ENCODE measurements around the gene AVEN. TPM values are rescaled to one million over a fixed set of nuclear protein-coding genes. Genes with fewer than 3 reads are reported as not detected.

Gene AVEN
- total and polyA plus RNA-seq, 2 experiments from 2014 or later, result 7.7 to 10.3 TPM

DNA sequence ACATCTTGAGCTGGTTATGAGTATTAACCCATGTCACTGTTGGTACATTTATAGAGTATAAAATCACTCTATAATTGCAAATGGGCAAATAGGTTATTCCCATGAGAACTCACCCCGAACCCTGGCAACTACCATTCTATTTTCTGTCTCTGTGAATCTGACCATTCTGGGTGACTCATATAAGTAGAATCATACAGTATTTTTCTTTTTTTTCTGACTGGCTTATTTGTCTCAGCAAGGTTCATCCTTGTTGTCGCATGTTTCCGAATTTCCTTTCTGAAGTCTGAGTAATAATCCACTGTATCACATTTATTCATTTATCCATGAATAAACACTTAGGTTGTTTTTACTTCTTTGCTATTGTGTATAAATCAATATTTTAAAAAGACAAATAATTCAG is 130.6 kb downstream of the AVEN start (continued):
- no peak for TF ChIP-seq CREB1 (CRISPR knock-in tag; IDR thresholded peaks at IDR 0.05; ENCODE audit: low read depth)

DNA sequence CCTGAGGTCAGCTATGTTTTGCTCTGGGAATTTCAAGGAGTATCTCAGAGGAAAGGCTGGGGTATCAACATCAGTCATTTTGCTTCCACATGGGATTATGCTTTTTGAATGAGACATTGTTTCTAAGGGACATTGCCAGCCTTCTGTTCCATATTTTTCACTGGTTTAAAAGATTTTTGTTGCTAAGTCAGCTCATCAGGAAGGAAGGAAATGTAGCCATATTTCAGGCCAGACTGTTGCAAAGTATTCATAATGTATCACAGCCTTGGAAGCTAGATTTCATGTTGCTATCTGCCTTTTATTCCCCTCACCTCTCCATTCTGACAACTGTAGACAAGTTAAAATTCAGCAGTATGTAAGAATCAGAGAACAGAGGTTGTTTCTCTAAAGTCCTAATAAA is 131.7 kb downstream of the AVEN start:
- Mint-ChIP-seq H3K4me3 (no peak overlapping the region), H3K36me3 (ENCODE audit: low read depth) (no peaks in the 10 kb centered on the region), H3K27ac (no peak overlapping the region), H3K9me3 (no peaks in the 10 kb centered on the region), H3K4me1 (peaks cover 27% of the 10 kb centered on the region), H3K27me3 (ENCODE audit: insufficient read depth, low read depth, poor library complexity) (no peaks in the 10 kb centered on the region)
- ATAC-seq, result no peak
- TF ChIP-seq NANOG (IDR thresholded peaks at IDR 0.05; ENCODE audit: borderline replicate concordance) (no peak), EZH2 (IDR thresholded peaks at IDR 0.05; ENCODE audit: low read depth, unreplicated experiment) (no peak), EZH2phosphoT487 (IDR thresholded peaks at IDR 0.05; ENCODE audit: unreplicated experiment) (no peak), JUNB (IDR thresholded peaks at IDR 0.05; ENCODE audit: unreplicated experiment) (no peak), POLR2AphosphoS5 (IDR thresholded peaks at IDR 0.05; ENCODE audit: low read depth) (no peak), ZNF331 (CRISPR knock-in tag; IDR thresholded peaks at IDR 0.05; ENCODE audit: low read depth) (no peak), STAT1 (IDR thresholded peaks at IDR 0.05; ENCODE audit: unreplicated experiment) (no peak), ZNF114 (CRISPR knock-in tag; IDR thresholded peaks at IDR 0.05) (no peak), ZNF462 (CRISPR knock-in tag; IDR thresholded peaks at IDR 0.05) (no peak), CTCF (conservative IDR thresholded peaks at IDR 0.05; ENCODE audit: low read depth in 2 of 2) (no peak)
- TF ChIP-seq, protein P1, sequence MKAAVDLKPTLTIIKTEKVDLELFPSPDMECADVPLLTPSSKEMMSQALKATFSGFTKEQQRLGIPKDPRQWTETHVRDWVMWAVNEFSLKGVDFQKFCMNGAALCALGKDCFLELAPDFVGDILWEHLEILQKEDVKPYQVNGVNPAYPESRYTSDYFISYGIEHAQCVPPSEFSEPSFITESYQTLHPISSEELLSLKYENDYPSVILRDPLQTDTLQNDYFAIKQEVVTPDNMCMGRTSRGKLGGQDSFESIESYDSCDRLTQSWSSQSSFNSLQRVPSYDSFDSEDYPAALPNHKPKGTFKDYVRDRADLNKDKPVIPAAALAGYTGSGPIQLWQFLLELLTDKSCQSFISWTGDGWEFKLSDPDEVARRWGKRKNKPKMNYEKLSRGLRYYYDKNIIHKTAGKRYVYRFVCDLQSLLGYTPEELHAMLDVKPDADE (IDR thresholded peaks at IDR 0.05), result no peak
- TF ChIP-seq, protein P2, sequence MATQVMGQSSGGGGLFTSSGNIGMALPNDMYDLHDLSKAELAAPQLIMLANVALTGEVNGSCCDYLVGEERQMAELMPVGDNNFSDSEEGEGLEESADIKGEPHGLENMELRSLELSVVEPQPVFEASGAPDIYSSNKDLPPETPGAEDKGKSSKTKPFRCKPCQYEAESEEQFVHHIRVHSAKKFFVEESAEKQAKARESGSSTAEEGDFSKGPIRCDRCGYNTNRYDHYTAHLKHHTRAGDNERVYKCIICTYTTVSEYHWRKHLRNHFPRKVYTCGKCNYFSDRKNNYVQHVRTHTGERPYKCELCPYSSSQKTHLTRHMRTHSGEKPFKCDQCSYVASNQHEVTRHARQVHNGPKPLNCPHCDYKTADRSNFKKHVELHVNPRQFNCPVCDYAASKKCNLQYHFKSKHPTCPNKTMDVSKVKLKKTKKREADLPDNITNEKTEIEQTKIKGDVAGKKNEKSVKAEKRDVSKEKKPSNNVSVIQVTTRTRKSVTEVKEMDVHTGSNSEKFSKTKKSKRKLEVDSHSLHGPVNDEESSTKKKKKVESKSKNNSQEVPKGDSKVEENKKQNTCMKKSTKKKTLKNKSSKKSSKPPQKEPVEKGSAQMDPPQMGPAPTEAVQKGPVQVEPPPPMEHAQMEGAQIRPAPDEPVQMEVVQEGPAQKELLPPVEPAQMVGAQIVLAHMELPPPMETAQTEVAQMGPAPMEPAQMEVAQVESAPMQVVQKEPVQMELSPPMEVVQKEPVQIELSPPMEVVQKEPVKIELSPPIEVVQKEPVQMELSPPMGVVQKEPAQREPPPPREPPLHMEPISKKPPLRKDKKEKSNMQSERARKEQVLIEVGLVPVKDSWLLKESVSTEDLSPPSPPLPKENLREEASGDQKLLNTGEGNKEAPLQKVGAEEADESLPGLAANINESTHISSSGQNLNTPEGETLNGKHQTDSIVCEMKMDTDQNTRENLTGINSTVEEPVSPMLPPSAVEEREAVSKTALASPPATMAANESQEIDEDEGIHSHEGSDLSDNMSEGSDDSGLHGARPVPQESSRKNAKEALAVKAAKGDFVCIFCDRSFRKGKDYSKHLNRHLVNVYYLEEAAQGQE (IDR thresholded peaks at IDR 0.05; ENCODE audit: unreplicated experiment), result no peak
- Histone ChIP-seq H3K4me1 (ENCODE audit: insufficient read depth) (peaks cover 17% of the 10 kb centered on the region), H3K4me3 (no peak overlapping the region), H3K9me2 (ENCODE audit: insufficient read depth) (no peaks in the 10 kb centered on the region), H3K79me2 (replicated peaks; ENCODE audit: insufficient read depth) (no peaks in the 10 kb centered on the region), H3K27ac (ENCODE audit: low read depth) (no peak overlapping the region), H3K36me3 (ENCODE audit: insufficient read depth) (no peaks in the 10 kb centered on the region), H4K20me1 (replicated peaks; ENCODE audit: insufficient read depth) (no peaks in the 10 kb centered on the region), H3F3A (replicated peaks; ENCODE audit: low read depth) (no peaks in the 10 kb centered on the region), H2AFZ (no peak overlapping the region), H3K27me3 (ENCODE audit: insufficient read depth) (no peaks in the 10 kb centered on the region), H3K4me2 (no peak overlapping the region)
- DNase-seq (ENCODE audit: low spot score), result no peak

Data from GM23338 (cell line).